ENCODE data around the gene SLC25A25. TPM values are rescaled to one million over a fixed set of nuclear protein-coding genes. Genes with fewer than 3 reads are reported as not detected.

SLC25A25 gene
- total and polyA plus RNA-seq, 4 donors: 10.5 to 32.6 (median 24.5) TPM

GRCh38 chr9:128101690-128102089 lies 33.7 kb downstream of the SLC25A25 start:
- DNase-seq (no peak), ATAC-seq (ENCODE audit: insufficient read depth, low FRiP score) (no peak)
- Histone ChIP-seq H3K9me3 (ENCODE audit: control insufficient read depth in 4 of 4, insufficient read depth in 3 of 4, low read length in 3 of 4) (no peaks in the 10 kb centered on the region), H3K4me3 (no peak overlapping the region), H3K36me3 (ENCODE audit: control insufficient read depth in 4 of 4, insufficient read depth in 4 of 4, low read length in 4 of 4) (peaks cover 14 to 50% (median 33%) of the 10 kb centered on the region in 4 donors), H3K27me3 (ENCODE audit: control insufficient read depth in 3 of 3, insufficient read depth in 3 of 3, low read length in 2 of 3) (no peaks in the 10 kb centered on the region), H3K27ac (ENCODE audit: low read depth in 1 of 2, low read length in 1 of 2) (peak overlapping the region in 1 of 2 donors; percentile 12), H3K4me1 (ENCODE audit: control insufficient read depth in 5 of 5, insufficient read depth in 5 of 5, low read length in 5 of 5) (peaks cover 10 to 37% (median 24%) of the 10 kb centered on the region in 5 donors), H3K9ac (ENCODE audit: insufficient read depth in 1 of 2, low read length in 2 of 2) (no peak overlapping the region)
- 76 to 79% methylated on average over 20 of the region's 20 CpGs for WGBS, 2 donors
- no peak for TF ChIP-seq CTCF (IDR thresholded peaks at IDR 0.05; ENCODE audit: control extremely low read depth, extremely low read depth)

GRCh38 chr9:128102196-128102595 lies 34.2 kb downstream of the SLC25A25 start:
- Histone ChIP-seq H3K9me3 (ENCODE audit: control insufficient read depth in 4 of 4, insufficient read depth in 3 of 4, low read length in 3 of 4) (no peaks in the 10 kb centered on the region), H3K27ac (ENCODE audit: low read depth in 1 of 2, low read length in 1 of 2) (peak overlapping the region in 1 of 2 donors; percentile 12), H3K4me3 (no peak overlapping the region), H3K9ac (ENCODE audit: insufficient read depth in 1 of 2, low read length in 2 of 2) (no peak overlapping the region), H3K36me3 (ENCODE audit: control insufficient read depth in 4 of 4, insufficient read depth in 4 of 4, low read length in 4 of 4) (peaks cover 14 to 55% (median 37%) of the 10 kb centered on the region in 4 donors), H3K4me1 (ENCODE audit: control insufficient read depth in 5 of 5, insufficient read depth in 5 of 5, low read length in 5 of 5) (peaks cover 10 to 37% (median 24%) of the 10 kb centered on the region in 5 donors), H3K27me3 (ENCODE audit: control insufficient read depth in 3 of 3, insufficient read depth in 3 of 3, low read length in 2 of 3) (no peaks in the 10 kb centered on the region)
- WGBS, 2 donors: 75 to 89% methylated on average over 13 of the region's 13 CpGs
- DNase-seq (no peak), ATAC-seq (ENCODE audit: insufficient read depth, low FRiP score) (no peak)
- no peak for TF ChIP-seq CTCF (IDR thresholded peaks at IDR 0.05; ENCODE audit: control extremely low read depth, extremely low read depth)

- Histone ChIP-seq H3K36me3 (ENCODE audit: control insufficient read depth in 4 of 4, insufficient read depth in 4 of 4, low read length in 4 of 4) (peaks cover 14 to 64% (median 43%) of the 10 kb centered on the region in 4 donors), H3K4me3 (no peak overlapping the region), H3K4me1 (ENCODE audit: control insufficient read depth in 5 of 5, insufficient read depth in 5 of 5, low read length in 5 of 5) (peaks cover 7 to 31% (median 24%) of the 10 kb centered on the region in 5 donors), H3K9me3 (ENCODE audit: control insufficient read depth in 4 of 4, insufficient read depth in 3 of 4, low read length in 3 of 4) (no peaks in the 10 kb centered on the region), H3K27me3 (ENCODE audit: control insufficient read depth in 3 of 3, insufficient read depth in 3 of 3, low read length in 2 of 3) (no peaks in the 10 kb centered on the region), H3K27ac (ENCODE audit: low read depth in 1 of 2, low read length in 1 of 2) (no peak overlapping the region), H3K9ac (ENCODE audit: insufficient read depth in 1 of 2, low read length in 2 of 2) (no peak overlapping the region)
- WGBS, 2 donors: 82 to 85% methylated on average over 23 of the region's 23 CpGs
- TF ChIP-seq CTCF (IDR thresholded peaks at IDR 0.05; ENCODE audit: control extremely low read depth, extremely low read depth): no peak
- DNase-seq (no peak), ATAC-seq (ENCODE audit: insufficient read depth, low FRiP score) (no peak)
Measured at GRCh38 chr9:128102861-128103588, 35.0 kb downstream of the SLC25A25 start.

All from lung (tissue), 12 donors.